Vagina (tissue), 2 donors: Measurements from ENCODE around the gene PIWIL1.

ENCODE experiments used
- POLR2A ChIP-seq, 2 donors: fragments of 450-650 bp; IDR thresholded peaks; one replicate each; pipeline ENCODE4 v1.6.1; 2017; ENCODE audit warnings: antibody characterized with exemption in 2 of 2, mild to moderate bottlenecking in 2 of 2, moderate library complexity in 2 of 2
- POLR2AphosphoS5 ChIP-seq, 2 donors: sonication (generic); formaldehyde crosslinking; IDR thresholded peaks; one replicate each; pipeline ENCODE4 v1.9.0; 2017; ENCODE audit warnings: antibody characterized with exemption in 2 of 2, mild to moderate bottlenecking in 2 of 2, low read depth in 1 of 2; ENCODE audit not compliant: insufficient read depth in 1 of 2
- TF ChIP-seq, protein P1 (sequence below), 3 experiments: fragments of 450-650 bp in 2 of 3; fragments of 200-600 bp in 1 of 3; sonication (generic) in 1 of 3; IDR thresholded peaks; one replicate each; pipeline ENCODE4 v1.5.1; 2017 to 2019; ENCODE audit warnings: antibody characterized with exemption in 3 of 3, mild to moderate bottlenecking in 2 of 3, moderate library complexity in 2 of 3

DNA sequence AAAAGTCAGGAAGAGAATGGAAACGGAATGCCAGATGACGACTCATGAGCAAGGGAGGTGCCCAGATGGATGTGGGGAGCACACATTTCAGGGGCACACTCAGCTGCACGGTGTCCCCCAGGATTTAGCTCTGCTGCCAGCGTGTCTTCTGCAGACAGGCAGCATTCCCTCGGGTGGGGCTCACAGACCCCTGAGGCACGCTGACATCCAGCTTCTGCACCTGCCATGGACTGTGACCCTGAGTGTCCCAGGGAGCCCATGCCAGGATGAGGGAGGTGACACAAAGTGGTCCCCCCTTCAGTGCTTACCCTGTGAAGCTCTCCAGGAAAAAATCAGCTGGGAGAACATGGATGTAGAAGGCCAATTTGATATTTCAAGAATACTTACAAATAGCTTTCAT is 84.2 kb downstream of the PIWIL1 start:
- TF ChIP-seq, protein P1, sequence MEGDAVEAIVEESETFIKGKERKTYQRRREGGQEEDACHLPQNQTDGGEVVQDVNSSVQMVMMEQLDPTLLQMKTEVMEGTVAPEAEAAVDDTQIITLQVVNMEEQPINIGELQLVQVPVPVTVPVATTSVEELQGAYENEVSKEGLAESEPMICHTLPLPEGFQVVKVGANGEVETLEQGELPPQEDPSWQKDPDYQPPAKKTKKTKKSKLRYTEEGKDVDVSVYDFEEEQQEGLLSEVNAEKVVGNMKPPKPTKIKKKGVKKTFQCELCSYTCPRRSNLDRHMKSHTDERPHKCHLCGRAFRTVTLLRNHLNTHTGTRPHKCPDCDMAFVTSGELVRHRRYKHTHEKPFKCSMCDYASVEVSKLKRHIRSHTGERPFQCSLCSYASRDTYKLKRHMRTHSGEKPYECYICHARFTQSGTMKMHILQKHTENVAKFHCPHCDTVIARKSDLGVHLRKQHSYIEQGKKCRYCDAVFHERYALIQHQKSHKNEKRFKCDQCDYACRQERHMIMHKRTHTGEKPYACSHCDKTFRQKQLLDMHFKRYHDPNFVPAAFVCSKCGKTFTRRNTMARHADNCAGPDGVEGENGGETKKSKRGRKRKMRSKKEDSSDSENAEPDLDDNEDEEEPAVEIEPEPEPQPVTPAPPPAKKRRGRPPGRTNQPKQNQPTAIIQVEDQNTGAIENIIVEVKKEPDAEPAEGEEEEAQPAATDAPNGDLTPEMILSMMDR (IDR thresholded peaks at IDR 0.05) = no peak
- TF ChIP-seq POLR2AphosphoS5 (IDR thresholded peaks at IDR 0.05; ENCODE audit: insufficient read depth in 1 of 2, low read depth in 1 of 2) (no peak), POLR2A (IDR thresholded peaks at IDR 0.05) (no peak)
